Measurements from ENCODE around the gene FHAD1.

FHAD1 gene

DNA sequence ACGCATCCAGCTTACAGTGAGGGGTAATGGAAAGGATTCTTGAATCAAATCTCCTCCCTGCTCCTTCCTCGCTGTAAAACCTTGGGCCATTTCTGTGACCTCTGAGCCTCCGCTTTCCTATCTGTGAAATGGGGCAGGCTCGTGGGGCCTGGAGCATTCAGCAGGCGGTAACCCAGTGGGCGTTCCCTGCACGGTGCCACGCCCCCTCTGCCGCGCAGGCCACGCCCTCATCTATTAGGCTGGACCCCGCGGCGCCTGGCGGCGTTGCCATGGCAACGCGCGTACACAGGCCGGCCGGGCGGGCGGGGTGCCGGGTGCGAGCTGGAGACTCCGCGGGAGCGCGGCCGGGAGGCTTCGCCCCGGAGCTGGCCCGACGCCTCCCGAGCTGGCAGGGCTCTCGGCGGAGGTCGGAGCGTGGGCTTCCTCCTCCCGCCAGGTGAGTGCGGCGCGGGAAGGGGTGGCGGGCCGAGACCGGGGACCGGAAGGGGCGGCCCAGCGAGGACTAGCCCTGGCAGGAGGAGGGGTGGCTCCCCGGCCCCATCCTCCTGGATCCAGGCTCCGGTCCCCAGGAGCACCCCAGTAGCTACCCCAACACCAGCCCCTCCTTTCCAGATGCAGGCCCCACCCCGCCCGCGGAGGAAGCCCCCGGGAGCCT is at the start of gene FHAD1:
FHAD1 (plus strand) TSS at position 264 of the 655 bp plus-strand sequence. CDS start 4,562 bp downstream, outside the sequence.
- peak in 14 of 56 donors; percentile 10 to 75 (median 32) for DNase-seq

DNA sequence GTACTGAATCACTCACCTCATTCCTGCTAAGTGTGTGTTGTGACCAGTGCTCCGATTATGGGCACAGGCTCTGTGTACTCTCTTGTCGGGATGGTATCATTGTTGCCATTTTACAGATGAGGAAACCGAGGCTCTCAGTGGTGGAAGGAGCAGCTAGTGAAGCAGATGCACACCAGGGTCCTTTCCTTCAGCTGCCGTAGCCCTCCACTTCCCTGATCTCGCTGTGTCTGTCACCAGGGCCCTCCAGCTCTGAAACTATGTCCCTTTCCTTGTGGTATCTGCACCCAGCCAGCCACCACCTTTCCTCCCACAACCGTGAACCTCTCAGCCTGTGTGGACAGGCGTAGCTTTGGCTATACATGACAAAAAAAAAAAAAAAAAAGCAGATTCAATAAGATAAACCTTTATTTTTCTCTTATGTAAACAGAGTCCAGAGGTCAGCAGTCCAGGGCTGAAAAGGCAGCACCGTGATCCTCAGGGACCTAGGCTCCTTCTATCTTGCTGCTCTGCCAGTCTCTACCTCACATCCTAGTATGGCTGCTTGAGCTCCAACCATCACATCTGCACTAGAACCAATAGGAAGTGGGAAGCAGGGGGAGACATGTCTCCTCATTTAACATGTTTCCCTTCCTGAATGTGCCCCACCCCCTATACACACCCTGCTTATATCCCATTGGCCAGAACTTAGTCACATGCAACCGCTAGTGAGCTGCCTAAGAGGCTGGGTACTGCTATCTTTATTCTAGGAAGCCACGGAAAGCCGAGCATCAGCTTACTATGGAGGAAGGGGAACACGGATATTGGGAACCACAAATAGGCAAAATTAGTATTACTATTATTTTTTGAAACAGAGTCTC is 49.2 kb upstream of the FHAD1 start:
- no peak for DNase-seq

DNA sequence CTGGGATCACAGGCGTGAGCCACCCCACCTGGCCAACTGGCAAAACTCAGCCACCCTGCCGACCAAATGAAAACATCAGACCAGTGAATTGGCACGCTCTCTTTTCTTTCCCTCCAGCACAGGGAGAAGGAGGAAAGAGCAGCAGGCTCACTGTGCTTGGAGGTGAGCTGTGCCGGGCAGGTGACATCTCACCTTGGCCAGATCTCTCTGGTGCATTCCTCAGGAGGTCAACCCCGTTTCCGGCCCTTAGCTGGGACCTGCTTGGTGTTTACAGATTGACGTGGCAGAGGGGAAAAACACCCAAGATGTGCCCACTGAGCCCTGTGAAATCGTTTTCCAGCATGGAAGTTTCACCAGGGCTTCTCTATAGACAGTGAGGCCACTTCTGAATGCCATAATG is 48.3 kb upstream of the FHAD1 start:
- DNase-seq, result no peak

DNA sequence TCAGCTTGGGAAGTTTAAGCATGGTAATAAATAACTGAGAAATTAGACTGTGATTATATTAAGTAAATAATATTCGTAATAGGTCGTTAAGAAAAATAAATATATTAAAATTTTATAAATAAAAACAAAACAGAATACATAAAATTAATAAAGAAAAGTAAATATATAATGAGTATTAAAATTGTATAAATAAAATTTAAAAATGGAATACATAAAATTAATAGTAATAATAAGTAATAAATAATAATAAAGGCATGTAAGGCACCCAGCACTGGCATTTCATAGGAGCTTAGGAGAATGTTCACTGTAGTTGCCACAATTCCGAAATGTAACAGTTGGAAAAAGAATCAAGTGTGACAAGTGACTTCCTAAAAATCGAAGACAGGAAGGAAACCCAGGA is 45.8 kb upstream of the FHAD1 start:
- DNase-seq, result no peak

DNA sequence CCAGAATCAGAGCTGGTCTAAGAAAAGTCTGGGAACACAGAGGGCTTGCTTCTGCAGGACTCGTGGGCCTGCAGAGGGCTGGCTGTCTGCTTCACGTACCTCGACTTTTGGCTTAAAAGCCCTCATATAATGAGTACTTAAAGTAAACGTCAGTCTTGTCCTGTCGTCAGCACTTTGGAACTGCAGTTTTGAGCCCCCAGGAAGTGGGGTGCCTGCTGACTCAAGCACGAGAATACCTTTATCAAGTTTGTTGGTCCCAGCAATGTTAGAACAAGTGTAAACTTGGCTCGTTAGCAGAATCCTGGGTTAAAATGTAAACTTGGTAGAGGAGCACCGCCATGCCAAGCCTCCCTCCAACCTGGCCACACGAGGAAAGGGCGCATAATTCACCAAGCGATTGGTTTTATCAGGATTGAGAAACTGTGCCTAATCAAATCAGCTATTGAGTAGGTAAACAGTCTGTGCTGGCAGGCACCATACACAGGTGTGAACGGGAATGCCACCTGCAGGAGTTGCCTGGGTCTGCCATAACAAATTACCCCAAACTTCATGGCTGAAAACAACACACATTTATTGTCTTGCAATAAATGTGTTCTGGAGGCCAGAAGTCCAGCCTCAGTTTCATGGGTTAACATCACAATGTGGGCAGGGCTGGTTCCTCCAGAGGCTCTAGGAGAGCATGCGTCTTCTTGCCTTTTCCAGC is 45.0 kb upstream of the FHAD1 start:
- no peak for DNase-seq

DNA sequence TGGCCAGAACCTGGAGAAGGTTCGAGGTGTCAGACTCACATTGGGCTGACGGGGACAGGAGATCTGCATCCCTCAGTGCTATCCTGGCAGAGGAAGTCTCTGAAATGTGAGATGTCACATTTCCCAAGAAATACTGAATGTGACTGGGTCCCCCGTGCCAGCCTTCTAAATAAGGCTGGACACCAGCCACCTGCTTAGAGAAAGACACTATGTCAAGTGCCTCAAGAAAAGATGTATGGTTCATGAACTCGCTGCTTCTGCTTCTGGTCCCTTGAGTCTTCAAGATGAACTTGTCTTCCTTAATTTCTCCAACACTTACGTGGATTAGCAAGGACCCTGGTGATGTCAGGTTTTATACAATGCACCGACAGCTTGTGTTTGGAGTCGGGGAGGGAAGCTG is 42.1 kb upstream of the FHAD1 start:
- no peak for DNase-seq

DNA sequence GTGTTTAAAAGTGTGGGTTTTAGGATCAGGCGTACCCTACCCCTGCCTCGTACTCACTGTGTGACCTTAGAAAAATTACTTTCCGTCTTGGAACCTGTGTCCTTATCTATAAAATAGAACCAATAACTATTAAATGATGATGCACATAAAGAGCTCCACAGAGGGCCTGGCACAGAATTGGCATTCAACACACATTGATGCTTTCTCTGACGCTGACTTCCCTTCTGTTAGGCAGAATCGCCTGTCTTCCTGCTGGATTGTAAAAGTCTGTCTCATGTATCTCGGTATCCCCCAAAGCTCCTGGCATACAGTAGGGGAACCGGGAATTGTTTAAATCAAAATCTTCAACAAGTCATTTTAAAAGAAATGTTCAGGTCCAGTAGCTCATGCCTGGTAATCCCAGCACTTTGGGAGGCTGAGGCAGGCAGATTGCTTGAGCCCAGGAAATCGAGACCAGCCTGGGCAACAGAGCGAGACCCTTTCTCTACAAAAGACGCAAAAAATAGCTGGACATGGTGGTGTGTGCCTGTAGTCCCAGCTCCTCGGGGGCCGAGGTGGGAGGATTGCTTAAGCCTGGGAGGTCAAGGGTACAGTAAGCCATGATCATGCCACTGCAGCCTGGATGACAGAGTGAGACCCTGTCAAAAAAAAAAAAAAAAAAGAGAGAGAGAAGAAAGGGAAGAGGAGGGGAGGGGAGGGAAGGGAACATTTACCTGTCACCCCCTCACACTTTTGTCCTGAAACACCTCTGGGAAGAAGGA is 41.3 kb upstream of the FHAD1 start:
- no peak for DNase-seq

DNA sequence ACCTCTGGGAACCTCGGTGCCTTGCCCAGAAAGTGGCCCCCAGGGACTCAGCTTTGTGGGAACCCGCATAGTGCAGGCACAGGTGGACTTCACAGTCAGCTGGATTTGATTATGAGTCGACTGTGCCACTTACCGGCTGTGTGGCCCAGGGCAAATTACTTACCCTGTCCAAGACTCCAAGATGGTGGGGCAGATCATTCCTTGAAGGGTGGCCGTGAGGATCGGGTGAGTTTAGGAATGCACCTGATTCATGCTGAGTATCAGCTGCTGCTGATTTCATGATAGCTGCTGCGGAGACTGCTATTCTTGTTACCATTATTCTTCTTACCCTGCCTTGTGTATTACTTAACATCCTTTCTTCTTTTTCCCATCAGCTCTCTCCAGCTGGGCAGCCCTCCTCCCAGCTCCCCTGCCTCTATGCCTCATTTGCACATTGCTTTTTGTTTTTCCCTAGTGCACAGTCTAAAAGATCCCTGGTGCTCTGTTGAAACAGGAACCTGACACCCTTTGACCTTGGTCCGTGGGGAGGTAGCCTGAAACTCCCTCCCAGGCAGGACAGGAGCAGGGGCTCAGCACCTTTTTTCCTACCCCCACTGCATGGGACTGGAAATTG is 40.5 kb upstream of the FHAD1 start:
- peak in 2 of 56 donors; percentile 34 to 36 for DNase-seq

DNA sequence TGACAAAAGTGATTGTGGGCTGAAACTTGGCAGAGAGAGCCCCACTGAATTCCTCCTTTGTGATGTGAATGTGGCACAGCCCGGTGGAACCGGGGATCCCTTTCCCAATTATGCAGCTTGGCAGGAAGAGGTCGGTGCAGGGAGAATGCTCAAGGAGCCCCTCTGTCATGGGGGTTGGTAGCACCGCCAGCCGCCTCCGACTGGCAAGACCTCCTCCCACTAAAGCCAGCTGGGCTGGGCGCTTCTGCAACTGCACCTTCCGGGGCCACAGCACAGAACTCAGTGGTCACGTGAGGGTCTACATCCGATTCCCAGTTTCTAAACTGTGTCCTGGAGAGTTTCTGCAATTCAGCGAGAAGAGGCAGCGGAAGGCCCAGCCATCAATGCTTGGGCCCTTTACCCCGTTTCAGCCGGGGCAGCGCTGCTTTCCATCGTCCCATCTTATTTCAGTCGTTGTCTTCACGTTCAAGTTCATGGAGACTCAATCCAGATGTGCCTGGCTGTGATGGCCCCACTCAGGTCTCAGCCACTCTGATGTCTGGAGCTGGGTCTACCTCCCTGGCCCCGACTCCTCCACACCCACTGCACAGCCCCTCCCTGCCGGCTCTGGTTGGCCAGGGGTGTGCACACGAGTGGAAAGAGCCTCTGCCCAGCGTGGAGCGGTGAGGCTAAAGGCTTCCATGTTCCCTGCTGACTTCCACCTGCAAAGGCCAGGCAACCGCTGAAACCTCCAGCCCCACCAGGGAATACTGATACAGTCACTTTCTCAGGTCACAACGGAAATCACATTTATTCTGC is 39.8 kb upstream of the FHAD1 start:
- peak in 43 of 56 donors; percentile 13 to 77 (median 32) for DNase-seq

DNA sequence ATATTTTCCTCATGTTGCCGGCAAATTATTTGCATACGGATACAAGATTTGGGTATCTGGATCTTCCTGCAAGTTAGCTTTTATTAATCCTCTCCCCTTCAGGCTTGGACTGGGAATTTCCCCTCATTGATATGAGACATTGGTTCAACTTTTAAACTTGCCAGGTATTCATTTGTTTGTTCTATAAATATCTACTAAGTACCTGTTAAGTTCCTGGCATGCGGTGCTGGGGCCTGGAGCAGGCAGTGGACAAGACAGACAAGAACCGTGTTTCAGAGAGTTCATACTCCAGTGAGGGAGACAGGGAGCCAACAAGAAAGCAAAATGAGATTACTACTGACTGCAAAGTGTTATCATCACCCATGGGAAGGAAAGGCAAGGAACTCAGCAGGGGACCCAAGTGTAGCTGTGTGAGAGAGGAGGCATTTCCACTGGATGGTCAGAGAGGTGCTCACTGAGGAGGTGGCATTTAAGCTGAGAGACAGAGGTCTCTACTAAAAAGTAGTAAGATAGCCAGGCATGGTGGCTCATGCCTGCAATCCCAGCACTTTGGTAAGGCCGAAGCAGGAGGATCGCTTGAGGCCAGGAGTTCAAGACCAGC is 39.1 kb upstream of the FHAD1 start:
- no peak for DNase-seq

DNA sequence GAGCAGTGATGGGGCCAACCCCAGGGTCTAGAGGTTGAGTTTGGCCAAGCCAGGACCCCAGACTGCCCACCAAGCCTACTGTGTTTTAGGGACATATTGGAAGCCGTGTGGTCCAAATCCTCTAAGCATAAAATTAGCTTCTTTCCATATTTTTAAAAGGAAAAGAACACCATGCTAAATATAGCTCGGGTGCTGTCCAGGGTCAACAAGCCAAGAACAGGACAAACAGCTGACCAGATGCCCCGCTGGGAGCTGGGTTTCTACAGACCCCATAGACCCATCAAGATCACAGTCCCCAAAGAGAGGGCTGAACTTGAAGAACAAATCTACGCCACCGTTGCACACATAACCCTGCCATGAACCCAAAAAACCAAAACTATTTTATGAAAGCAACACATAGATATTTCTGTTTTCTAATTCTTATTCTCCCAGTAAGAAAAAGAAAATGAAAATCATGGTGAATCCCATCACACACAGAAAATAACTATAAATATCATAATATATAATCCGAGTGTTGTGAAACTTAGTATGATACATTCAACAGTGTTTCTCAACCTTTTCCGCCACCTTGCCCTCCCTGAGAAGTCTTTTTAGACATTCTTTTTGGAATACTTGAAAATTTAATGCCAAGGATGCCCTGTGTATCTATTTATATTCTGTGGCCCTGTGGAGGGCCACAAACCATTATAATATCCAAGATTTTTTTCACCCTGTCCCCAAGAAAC is 36.2 kb upstream of the FHAD1 start:
- no peak for DNase-seq

DNA sequence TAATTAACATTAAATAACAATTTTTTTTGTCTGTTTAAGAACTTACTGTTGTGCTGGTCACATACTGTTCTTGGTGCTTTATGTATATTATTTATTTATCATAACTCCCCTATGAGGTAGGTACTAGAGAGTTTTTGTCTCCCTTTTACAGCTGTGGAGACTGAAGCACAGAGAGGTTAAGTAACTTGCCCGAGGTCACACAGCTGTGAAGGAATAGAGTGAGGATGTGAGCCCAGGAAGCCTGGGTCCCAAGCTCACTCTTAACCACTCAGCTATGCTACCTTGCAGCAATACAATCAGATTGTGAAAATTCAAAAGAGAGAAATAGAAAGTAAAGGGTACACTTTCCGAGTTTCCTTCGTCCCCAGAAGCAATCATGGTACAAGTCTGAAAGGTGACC is 35.6 kb upstream of the FHAD1 start:
- no peak for DNase-seq

DNA sequence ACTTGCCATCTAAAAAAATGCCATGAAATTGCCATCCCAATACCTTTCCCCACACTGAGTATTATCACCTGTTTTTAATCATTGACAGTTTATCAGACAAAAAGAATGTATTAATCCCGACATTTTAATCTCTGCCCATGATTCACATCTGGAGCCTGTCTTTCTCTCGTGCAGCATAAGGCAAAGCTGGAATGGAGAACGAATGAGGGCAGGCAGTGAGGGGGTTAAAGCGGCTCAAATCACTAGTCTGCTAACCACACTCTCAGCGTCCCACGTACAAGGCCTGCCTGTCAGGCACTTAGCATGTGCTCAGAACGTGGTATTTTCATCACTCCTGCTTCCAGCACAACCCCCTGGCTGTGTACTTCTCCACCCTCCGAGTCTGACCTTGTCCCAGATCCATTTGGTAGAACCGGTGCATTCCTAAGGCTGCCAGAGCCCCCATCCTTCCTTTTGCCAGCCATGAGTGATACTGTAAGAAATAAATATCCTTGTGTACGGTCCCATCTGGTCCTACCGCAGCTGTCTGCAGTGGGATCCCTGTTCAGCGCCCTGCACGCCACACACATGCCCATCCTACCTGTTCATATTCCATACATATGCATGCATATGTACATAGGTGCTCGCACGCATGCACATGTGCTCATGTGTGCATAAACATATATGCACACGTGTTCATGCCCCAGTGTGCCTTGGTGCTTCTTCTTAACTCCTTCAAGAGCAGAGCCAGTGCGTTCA is 34.6 kb upstream of the FHAD1 start:
- DNase-seq, result peak in 1 of 56 donors; percentile 11

DNA sequence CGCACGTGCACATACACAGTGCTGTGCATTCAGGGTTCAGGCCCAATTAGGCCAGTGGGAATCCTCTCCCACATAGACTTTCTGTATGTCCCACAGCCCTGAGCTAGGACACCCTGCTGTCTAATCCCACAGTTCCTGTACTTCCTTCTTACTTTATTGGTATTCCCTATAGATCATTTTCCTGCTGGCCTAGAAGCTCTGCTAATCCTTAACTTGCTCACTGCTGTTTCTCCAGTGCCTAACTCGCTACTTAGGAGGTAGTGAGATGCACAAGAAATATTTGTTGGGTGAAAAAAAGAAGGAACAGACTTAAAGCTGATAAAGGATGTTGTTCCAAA is 34.1 kb upstream of the FHAD1 start:
- DNase-seq, result no peak

DNA sequence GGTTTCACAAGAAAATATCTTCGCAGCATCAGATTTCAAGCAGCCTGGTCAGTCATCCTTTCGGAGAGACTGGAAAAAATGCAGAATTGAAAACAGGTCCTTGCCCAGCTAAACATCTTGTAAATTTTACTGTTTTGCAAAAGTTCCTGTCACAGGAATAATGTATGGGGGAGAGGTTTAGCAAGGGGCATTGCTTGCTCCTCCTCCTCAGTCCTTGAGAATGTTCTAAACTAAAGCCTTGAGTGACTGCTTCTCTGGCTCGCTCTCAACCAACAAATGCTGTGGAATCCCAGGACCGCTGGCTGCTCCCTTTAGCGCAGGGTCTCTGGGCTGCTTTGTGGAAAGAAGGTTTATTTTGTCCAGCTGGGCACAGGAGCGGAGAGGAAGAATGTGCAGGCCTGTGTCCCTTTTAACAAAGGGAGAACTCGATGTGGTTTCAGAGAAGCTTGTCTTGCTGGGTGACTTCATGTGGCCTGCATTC is 33.6 kb upstream of the FHAD1 start:
- no peak for DNase-seq

DNA sequence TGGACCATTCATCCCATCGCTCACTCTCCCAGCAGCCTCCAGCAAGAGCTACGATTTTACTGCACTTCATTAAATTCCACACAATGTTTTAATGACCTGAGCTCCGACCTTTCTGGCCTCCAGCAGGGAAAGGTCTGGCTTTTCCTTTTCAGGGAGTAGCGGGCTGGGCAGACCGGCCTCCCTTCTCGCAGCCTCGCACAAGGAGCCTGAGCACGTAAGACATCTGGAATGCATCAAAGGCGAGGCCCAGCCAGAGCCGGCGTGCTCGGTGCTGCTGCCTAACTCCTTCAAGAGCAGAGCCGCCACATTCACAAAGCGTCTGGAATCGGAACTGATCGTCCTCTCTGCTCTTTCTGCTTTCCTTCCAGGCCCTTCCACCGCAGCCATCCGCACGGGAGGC is 32.5 kb upstream of the FHAD1 start:
- DNase-seq, result no peak

DNA sequence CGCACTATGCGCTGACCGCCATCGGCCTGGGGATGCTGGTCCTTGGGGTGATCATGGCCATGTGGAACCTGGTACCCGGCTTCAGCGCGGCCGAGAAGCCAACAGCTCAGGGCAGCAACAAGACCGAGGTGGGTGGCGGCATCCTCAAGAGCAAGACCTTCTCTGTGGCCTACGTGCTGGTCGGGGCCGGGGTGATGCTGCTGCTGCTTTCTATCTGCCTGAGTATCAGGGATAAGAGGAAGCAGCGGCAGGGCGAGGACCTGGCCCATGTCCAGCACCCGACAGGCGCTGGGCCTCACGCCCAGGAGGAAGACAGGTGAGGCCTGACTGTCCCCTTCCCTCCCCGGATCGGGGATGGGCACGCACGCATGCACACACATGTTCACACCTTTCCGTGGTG is 31.9 kb upstream of the FHAD1 start:
- no peak for DNase-seq

DNA sequence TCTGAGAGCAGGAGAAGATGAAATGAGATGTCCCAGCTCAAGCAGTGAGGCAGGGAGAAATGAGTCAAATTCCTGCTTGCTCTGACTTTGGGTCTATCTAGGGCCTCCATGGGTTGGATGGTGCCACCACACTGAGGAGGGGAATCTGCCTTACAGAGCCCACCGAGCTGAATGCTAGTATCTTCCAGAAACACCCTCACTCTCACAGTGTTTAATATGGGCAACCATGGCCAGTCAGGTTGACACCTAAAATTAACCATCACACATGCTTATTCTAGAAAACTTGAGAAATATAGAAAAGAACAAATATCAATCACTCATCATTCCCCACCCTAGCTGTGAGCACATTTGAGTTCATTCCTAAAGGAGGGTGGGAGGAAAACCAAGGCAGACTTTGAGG is 29.4 kb upstream of the FHAD1 start:
- DNase-seq, result no peak

Measured in nucleus accumbens (tissue), 56 donors.